Upper lobe of left lung (tissue), 4 donors: ENCODE measurements around the gene FBXL13.
"Not testable (repeated sequence)": the region's sequence is repeated elsewhere in the genome, so short reads cannot be mapped to it uniquely, and the experiment has no call there.

Experiments
- EP300 ChIP-seq, 4 donors: sonication (generic); formaldehyde crosslinking; IDR thresholded peaks; one replicate each; pipeline ENCODE4 v1.5.1; 2017; ENCODE audit warnings: antibody characterized with exemption in 4 of 4, control low read depth in 2 of 4
- POLR2A ChIP-seq, 4 donors: fragments of 450-650 bp; IDR thresholded peaks; one replicate each; pipeline ENCODE4 v1.5.1; 2016 to 2017; ENCODE audit warnings: antibody characterized with exemption in 4 of 4, mild to moderate bottlenecking in 2 of 4
- POLR2AphosphoS5 ChIP-seq, 2 donors: sonication (generic); formaldehyde crosslinking; IDR thresholded peaks; one replicate each; pipeline ENCODE4 v1.5.1; 2017; ENCODE audit warnings: antibody characterized with exemption in 2 of 2
- TF ChIP-seq, protein P1 (sequence below), 6 experiments: fragments of 450-650 bp in 4 of 6; fragments of 200-600 bp in 2 of 6; sonication (generic) in 2 of 6; IDR thresholded peaks; one replicate each; pipeline ENCODE4 v1.5.1; 2016 to 2019; ENCODE audit warnings: antibody characterized with exemption in 6 of 6

DNA sequence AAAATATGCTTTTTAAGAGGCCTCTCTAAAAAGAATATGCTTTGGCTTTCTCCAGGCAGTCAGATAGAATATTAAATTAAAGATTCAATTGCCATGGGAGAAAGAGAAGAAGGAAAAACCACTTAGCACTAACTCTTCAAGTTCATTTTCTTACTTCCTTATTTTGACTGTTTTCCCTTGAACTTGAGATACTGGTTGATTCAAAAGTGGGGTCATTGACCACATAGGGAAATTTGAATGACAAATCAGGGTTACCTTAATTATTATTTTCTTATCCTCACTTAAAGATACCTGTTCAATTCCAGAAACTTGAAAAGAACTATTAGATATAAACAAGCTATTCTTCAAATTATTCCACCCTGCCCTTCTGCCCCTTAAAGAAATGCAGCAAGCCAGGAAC, 298.4 kb downstream of the FBXL13 start:
- not testable (repeated sequence) for TF ChIP-seq EP300, POLR2A, POLR2AphosphoS5 (IDR thresholded peaks at IDR 0.05)
- TF ChIP-seq, protein P1, sequence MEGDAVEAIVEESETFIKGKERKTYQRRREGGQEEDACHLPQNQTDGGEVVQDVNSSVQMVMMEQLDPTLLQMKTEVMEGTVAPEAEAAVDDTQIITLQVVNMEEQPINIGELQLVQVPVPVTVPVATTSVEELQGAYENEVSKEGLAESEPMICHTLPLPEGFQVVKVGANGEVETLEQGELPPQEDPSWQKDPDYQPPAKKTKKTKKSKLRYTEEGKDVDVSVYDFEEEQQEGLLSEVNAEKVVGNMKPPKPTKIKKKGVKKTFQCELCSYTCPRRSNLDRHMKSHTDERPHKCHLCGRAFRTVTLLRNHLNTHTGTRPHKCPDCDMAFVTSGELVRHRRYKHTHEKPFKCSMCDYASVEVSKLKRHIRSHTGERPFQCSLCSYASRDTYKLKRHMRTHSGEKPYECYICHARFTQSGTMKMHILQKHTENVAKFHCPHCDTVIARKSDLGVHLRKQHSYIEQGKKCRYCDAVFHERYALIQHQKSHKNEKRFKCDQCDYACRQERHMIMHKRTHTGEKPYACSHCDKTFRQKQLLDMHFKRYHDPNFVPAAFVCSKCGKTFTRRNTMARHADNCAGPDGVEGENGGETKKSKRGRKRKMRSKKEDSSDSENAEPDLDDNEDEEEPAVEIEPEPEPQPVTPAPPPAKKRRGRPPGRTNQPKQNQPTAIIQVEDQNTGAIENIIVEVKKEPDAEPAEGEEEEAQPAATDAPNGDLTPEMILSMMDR (IDR thresholded peaks at IDR 0.05), result not testable (repeated sequence)
